H9 (cell line): ENCODE measurements around the gene PAQR4. TPM values are rescaled to one million over a fixed set of nuclear protein-coding genes. Genes with fewer than 3 reads are reported as not detected.

Source experiments
- DNase-seq: peaks from one replicate; pipeline ENCODE4 v3.0.0-alpha.2; 2017
- H2AFZ ChIP-seq: one replicate; pipeline ENCODE4 v1.6.1; 2013; ENCODE audit warnings: mild to moderate bottlenecking, low read length, control low read depth, moderate library complexity
- H2AK5ac ChIP-seq: 2 replicates; pipeline ENCODE4 v1.6.1; 2013; ENCODE audit warnings: low read length, control low read depth, mixed read lengths; ENCODE audit not compliant: insufficient read length
- H2BK120ac ChIP-seq: one replicate; pipeline ENCODE4 v1.6.1; 2013; ENCODE audit warnings: low read depth, mild to moderate bottlenecking, low read length, control low read depth, inconsistent platforms; ENCODE audit not compliant: poor library complexity, severe bottlenecking
- H2BK12ac ChIP-seq: 2 replicates; pipeline ENCODE4 v1.6.1; 2013; ENCODE audit warnings: low read length, control low read depth, mixed read lengths, low read depth; ENCODE audit not compliant: insufficient read length
- H2BK15ac ChIP-seq: 2 replicates; pipeline ENCODE4 v1.6.1; 2013; ENCODE audit warnings: low read depth, low read length, control low read depth
- H2BK20ac ChIP-seq: one replicate; pipeline ENCODE4 v1.6.1; 2013; ENCODE audit warnings: low read depth, mild to moderate bottlenecking, low read length, control low read depth, inconsistent platforms; ENCODE audit not compliant: poor library complexity, severe bottlenecking
- H2BK5ac ChIP-seq: 2 replicates; pipeline ENCODE4 v1.6.1; 2013; ENCODE audit warnings: low read length, control low read depth, mixed read lengths; ENCODE audit not compliant: insufficient read length
- H3K14ac ChIP-seq: 2 replicates; pipeline ENCODE4 v1.6.1; 2013; ENCODE audit warnings: low read length, control low read depth; ENCODE audit not compliant: insufficient read depth
- H3K18ac ChIP-seq: 2 replicates; pipeline ENCODE4 v1.6.1; 2013; ENCODE audit warnings: low read depth, mild to moderate bottlenecking, mixed read lengths, low read length, control low read depth; ENCODE audit not compliant: insufficient read length
- H3K23ac ChIP-seq: 2 replicates; pipeline ENCODE4 v1.6.1; 2013; ENCODE audit warnings: low read length, control low read depth, mixed read lengths, low read depth; ENCODE audit not compliant: insufficient read length
- H3K23me2 ChIP-seq: 2 replicates; pipeline ENCODE4 v1.6.1; 2013; ENCODE audit warnings: low read depth, mild to moderate bottlenecking, mixed read lengths, low read length, control low read depth; ENCODE audit not compliant: insufficient read length, poor library complexity, severe bottlenecking
- H3K27ac ChIP-seq: 2 replicates; pipeline ENCODE4 v1.5.1; 2013; ENCODE audit warnings: low read length, control low read depth, mixed read lengths, low read depth; ENCODE audit not compliant: insufficient read length
- H3K27me3 ChIP-seq: 2 replicates; pipeline ENCODE4 v1.6.1; 2013; ENCODE audit warnings: low read length, control low read depth, inconsistent platforms; ENCODE audit not compliant: insufficient read depth
- H3K4ac ChIP-seq: 2 replicates; pipeline ENCODE4 v1.6.1; 2013; ENCODE audit warnings: low read depth, mild to moderate bottlenecking, control low read depth, inconsistent platforms, low read length, moderate library complexity
- H3K4me1 ChIP-seq: 2 replicates; pipeline ENCODE4 v1.6.1; 2013; ENCODE audit warnings: low read length, control low read depth, inconsistent platforms; ENCODE audit not compliant: insufficient read depth
- H3K4me2 ChIP-seq: 2 replicates; pipeline ENCODE4 v1.6.1; 2013; ENCODE audit warnings: low read length, control low read depth, mixed read lengths; ENCODE audit not compliant: insufficient read length, insufficient read depth
- H3K56ac ChIP-seq: 2 replicates; pipeline ENCODE4 v1.6.1; 2013; ENCODE audit warnings: low read depth, mild to moderate bottlenecking, mixed read lengths, low read length, control low read depth; ENCODE audit not compliant: insufficient read length
- H3K79me1 ChIP-seq: 2 replicates; pipeline ENCODE4 v1.6.1; 2013; ENCODE audit warnings: low read depth, mild to moderate bottlenecking, moderate library complexity, low read length, control low read depth, inconsistent platforms; ENCODE audit not compliant: insufficient read depth, poor library complexity, severe bottlenecking
- H3K79me2 ChIP-seq: 2 replicates; pipeline ENCODE4 v1.6.1; 2013; ENCODE audit warnings: low read length, control low read depth, inconsistent platforms; ENCODE audit not compliant: insufficient read depth
- H3K9ac ChIP-seq: 2 replicates; pipeline ENCODE4 v1.6.1; 2013; ENCODE audit warnings: low read length, control low read depth, mixed read lengths; ENCODE audit not compliant: insufficient read length; ENCODE audit errors: extremely low read depth
- H3K9me3 ChIP-seq: one replicate; pipeline ENCODE4 v1.6.1; 2013; ENCODE audit warnings: low read depth, low read length, inconsistent platforms; ENCODE audit not compliant: control insufficient read depth
- H3T11ph ChIP-seq: one replicate; pipeline ENCODE4 v1.6.1; 2013; ENCODE audit warnings: mild to moderate bottlenecking, low read length, control low read depth, inconsistent platforms
- H4K20me1 ChIP-seq: one replicate; pipeline ENCODE4 v1.6.1; 2013; ENCODE audit not compliant: control insufficient read depth, insufficient read length, insufficient read depth
- H4K5ac ChIP-seq: 2 replicates; pipeline ENCODE4 v1.6.1; 2013; ENCODE audit warnings: low read depth, mild to moderate bottlenecking, mixed read lengths, low read length, control low read depth; ENCODE audit not compliant: insufficient read length
- H4K8ac ChIP-seq: replicated peaks from 2 replicates; pipeline ENCODE4 v1.6.1; 2013; ENCODE audit warnings: low read length, control low read depth, mixed read lengths, low read depth; ENCODE audit not compliant: insufficient read length
- H4K91ac ChIP-seq: 2 replicates; pipeline ENCODE4 v1.6.1; 2013; ENCODE audit warnings: low read depth, mild to moderate bottlenecking, moderate library complexity, mixed read lengths, low read length, control low read depth; ENCODE audit not compliant: insufficient read length
- H3K27ac Mint-ChIP-seq, 3 experiments: 2 replicates in 2 of 3; 3 replicates in 1 of 3; pipeline ENCODE4 v1.8.0; 2020 to 2021; ENCODE audit warnings: mixed read lengths in 3 of 3, mild to moderate bottlenecking in 1 of 3, moderate library complexity in 1 of 3
- H3K27me3 Mint-ChIP-seq: 2 replicates; pipeline ENCODE4 v1.8.0; 2021; ENCODE audit warnings: low read depth, mild to moderate bottlenecking, moderate library complexity, mixed read lengths
- H3K36me3 Mint-ChIP-seq, 3 experiments: 2 replicates in 2 of 3; 3 replicates in 1 of 3; pipeline ENCODE4 v1.8.0; 2020 to 2021; ENCODE audit warnings: low read depth in 3 of 3, mixed read lengths in 3 of 3; ENCODE audit not compliant: insufficient read depth in 1 of 3
- H3K4me1 Mint-ChIP-seq, 2 experiments: 2 replicates each; pipeline ENCODE4 v1.8.0; 2020; ENCODE audit warnings: mixed read lengths in 2 of 2
- H3K4me3 Mint-ChIP-seq, 2 experiments: 2 replicates in 1 of 2; 3 replicates in 1 of 2; pipeline ENCODE4 v1.8.0; 2020 to 2021; ENCODE audit warnings: mild to moderate bottlenecking in 2 of 2, mixed read lengths in 2 of 2, moderate library complexity in 1 of 2
- H3K9me3 Mint-ChIP-seq, 2 experiments: 2 replicates in 1 of 2; 3 replicates in 1 of 2; pipeline ENCODE4 v1.8.0; 2020; ENCODE audit warnings: mild to moderate bottlenecking in 2 of 2, mixed read lengths in 2 of 2, moderate library complexity in 1 of 2
- WGBS: extraction: QIAGEN DNeasy Blood & Tissue Kit; methylation state at CpG from one replicate; pipeline ENCODE4 v1.1.7; 2013; ENCODE audit warnings: missing lambda C conversion rate, low lambda C conversion rate, mixed read lengths; ENCODE audit not compliant: insufficient read length; ENCODE audit errors: extremely low coverage; 5-methylcytosine and 5-hydroxymethylcytosine counted together
- total RNA-seq: library from RNA; stranded (reverse); gene quantifications from 2 replicates; pipeline ENCODE4 v1.2.1, GENCODE V29; 2021
- TF ChIP-seq, protein P1 (sequence below): fragments of 200-600 bp; sonication (generic); conservative IDR thresholded peaks from 3 replicates; pipeline ENCODE4 v1.8.0; 2021; ENCODE audit warnings: antibody characterized with exemption, mild to moderate bottlenecking

PAQR4 gene
- total RNA-seq, 1 experiment from 2014 or later: 32.1 TPM

DNA sequence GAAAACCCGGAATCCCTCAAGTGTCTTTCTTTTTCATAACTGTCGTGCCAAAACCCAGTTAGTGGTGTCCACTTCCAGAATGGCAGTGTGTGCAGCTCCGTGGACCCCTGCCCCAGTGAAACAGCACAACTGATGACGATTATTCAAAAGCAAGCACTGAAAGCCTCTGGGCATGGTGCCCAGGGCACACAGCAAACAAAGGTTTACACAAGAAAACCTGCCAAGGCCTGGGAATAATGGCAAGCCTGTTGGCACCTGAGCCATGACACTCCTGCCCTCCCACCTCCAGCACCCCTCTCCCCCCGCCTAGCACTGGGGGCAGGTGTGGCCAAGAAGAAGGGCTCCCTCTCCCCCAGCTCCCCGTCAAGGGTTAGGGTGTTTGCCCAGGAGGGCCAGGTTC is 8.3 kb downstream of the PAQR4 start:
- no peak overlapping the region for H2BK5ac ChIP-seq
- no peak overlapping the region for H4K5ac ChIP-seq
- H3K4me1 Mint-ChIP-seq: peaks cover 21 to 22% of the 10 kb centered on the region in 2 experiments
- H3K14ac ChIP-seq: no peak overlapping the region; the same call in 1 of the 2 replicates
- H3K27me3 Mint-ChIP-seq: no peaks in the 10 kb centered on the region; the same call in 1 of the 2 replicates
- no peaks in the 10 kb centered on the region for H4K20me1 ChIP-seq
- no peaks in the 10 kb centered on the region for H3K27me3 ChIP-seq
- H4K8ac ChIP-seq: no peak overlapping the region
- no peak overlapping the region for H3K56ac ChIP-seq
- no peak overlapping the region for H2AK5ac ChIP-seq
- no peaks in the 10 kb centered on the region; the same call in 1 of the 2 replicates for H3K79me2 ChIP-seq
- no peaks in the 10 kb centered on the region for H3K9me3 ChIP-seq
- no peaks in the 10 kb centered on the region for H3K79me1 ChIP-seq
- no peak overlapping the region for H3K4me2 ChIP-seq
- no peak overlapping the region for H2AFZ ChIP-seq
- no peak overlapping the region for H3K23ac ChIP-seq
- no CpG with 5 or more reads among the region's 6 CpGs for WGBS
- H3K4me3 Mint-ChIP-seq: no peak overlapping the region
- H2BK12ac ChIP-seq: no peak overlapping the region
- H3K23me2 ChIP-seq: peaks cover 9% of the 10 kb centered on the region
- no peak overlapping the region for H2BK15ac ChIP-seq
- H3K9me3 Mint-ChIP-seq: no peaks in the 10 kb centered on the region
- H3K4ac ChIP-seq: no peak overlapping the region
- H3K9ac ChIP-seq: no peak overlapping the region
- H2BK20ac ChIP-seq: no peak overlapping the region
- no peak overlapping the region for H4K91ac ChIP-seq
- peaks cover 7 to 40% (median 29%) of the 10 kb centered on the region in 3 experiments; a peak in 6 of 7 replicates for H3K36me3 Mint-ChIP-seq
- TF ChIP-seq, protein P1, sequence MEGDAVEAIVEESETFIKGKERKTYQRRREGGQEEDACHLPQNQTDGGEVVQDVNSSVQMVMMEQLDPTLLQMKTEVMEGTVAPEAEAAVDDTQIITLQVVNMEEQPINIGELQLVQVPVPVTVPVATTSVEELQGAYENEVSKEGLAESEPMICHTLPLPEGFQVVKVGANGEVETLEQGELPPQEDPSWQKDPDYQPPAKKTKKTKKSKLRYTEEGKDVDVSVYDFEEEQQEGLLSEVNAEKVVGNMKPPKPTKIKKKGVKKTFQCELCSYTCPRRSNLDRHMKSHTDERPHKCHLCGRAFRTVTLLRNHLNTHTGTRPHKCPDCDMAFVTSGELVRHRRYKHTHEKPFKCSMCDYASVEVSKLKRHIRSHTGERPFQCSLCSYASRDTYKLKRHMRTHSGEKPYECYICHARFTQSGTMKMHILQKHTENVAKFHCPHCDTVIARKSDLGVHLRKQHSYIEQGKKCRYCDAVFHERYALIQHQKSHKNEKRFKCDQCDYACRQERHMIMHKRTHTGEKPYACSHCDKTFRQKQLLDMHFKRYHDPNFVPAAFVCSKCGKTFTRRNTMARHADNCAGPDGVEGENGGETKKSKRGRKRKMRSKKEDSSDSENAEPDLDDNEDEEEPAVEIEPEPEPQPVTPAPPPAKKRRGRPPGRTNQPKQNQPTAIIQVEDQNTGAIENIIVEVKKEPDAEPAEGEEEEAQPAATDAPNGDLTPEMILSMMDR: no peak
- H3K18ac ChIP-seq: no peak overlapping the region
- H3K27ac ChIP-seq: no peak overlapping the region
- DNase-seq: no peak
- H3K4me1 ChIP-seq: no peaks in the 10 kb centered on the region
- H3T11ph ChIP-seq: no peak overlapping the region
- no peak overlapping the region for H2BK120ac ChIP-seq
- H3K27ac Mint-ChIP-seq: no peak overlapping the region
